AG20443 (cell line): Measurements from ENCODE around the gene STK4.

Experiments
- DNase-seq: peaks from one replicate; pipeline ENCODE4 v3.0.0; 2012; ENCODE audit warnings: low spot score, mixed read lengths

STK4 gene

GRCh38 chr20:45112754-45113153 is 146.4 kb downstream of the STK4 start:
- no peak for DNase-seq

DNA sequence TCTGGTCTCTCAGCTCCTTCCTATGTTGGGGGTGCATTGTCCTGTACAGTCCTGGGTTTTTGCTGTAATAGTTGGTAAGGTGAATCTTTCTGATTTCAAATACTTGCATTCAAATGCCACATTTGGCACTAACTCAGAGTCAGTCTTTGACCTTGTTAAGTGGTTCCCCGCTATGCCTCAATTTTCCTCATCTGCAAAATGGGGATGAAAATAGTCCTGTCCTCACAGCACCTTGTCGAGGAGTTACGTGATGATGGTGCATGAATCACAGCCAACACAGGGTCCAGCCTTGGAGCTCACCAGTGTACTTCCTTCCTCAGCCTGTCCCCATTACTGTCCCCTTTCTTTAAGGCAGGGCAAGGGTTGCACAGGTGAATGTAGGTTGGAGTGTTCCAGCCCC is 147.6 kb downstream of the STK4 start:
- peak; percentile 3 for DNase-seq

DNA sequence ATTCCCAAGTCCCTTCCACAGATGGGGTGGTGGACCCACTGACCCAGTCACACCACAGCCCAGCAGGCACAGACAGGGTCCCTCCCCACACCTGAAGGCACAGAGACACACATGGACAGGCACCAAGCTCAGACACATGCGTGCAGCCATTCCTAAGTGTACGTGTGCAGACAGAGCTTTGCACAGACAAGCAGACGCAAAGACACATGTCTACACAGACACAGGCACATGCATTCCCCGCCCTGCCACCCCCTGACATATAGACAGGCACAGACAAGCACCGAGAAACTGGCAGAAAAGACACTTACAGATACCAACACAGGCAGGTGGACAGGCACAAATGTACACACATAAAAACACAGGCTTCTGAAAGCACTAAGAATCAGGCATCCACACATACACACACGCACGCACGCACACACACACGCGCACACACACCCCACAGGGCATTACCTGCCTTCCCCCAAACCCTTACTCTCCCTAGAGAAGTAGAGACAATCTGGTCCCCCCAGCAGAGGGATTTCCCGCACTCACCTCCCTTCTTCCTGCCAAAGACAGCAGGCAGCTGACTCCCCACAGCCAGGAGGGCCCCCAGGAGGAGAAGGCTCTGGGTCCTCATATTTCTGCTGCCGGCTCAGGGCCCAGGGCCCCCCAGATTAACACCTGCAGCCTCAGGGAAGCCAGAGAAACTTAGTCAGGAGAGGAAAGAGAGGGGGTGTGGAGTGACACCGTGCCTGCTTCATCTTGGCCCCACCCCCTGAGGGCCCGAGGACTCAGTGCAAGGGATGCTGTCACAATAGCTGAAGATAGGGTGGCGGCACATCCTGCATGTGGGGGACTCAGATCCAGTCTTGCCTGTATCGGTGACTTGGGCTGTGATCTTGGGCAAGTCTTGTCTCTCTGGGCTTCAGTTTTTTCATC is 148.4 kb downstream of the STK4 start, which contains the start of gene WFDC5:
Gene WFDC5 (minus strand): TSS at position 710 of the 921 bp plus-strand sequence. CDS start 91 bp downstream, at position 619.
- DNase-seq = peak; percentile 9

- peak; percentile 5 for DNase-seq
Observed at GRCh38 chr20:45115386-45115774, 149.1 kb downstream of the STK4 start.

- DNase-seq = peak; percentile 5
Observed at GRCh38 chr20:45115829-45116228, 149.5 kb downstream of the STK4 start.

GRCh38 chr20:45117581-45117980 is 151.3 kb downstream of the STK4 start:
- no peak for DNase-seq

- no peak for DNase-seq
Observed at GRCh38 chr20:45118028-45118427, 151.7 kb downstream of the STK4 start.

- no peak for DNase-seq
Observed at GRCh38 chr20:45119556-45120266, 153.4 kb downstream of the STK4 start.

- DNase-seq = no peak
Observed at GRCh38 chr20:45121388-45121787, 155.1 kb downstream of the STK4 start.

DNA sequence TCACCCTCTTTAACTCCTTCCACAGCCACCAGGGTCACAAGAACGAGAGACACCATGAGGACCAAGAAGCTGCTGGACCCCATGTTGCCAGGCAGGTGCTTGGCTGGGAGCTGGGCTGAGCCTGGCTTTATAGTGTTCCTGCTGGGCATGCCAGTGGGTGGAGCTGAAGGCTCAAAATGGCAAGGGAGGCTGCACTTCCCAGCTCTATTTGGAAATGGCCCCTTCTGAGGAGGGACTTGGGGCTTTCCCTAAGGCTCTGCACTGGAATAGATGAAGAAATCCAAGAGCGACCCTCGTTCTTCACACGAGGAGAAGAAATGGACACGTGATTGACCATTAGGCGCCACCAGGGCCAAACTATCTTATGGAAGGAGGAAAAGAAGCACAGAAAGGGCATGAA is 158.1 kb downstream of the STK4 start, which contains the start of gene WFDC12:
Gene WFDC12 (minus strand): TSS at position 101 of the 400 bp plus-strand sequence. CDS start 18 bp downstream, at position 83.
- DNase-seq = no peak

- DNase-seq = no peak
Observed at GRCh38 chr20:45128099-45128498, 161.8 kb downstream of the STK4 start.
